AG09309 (cell line): ENCODE measurements around the gene GPRC5A.
A peak's percentile ranks its signal among the peaks of the same experiment; 100 is the strongest.

ENCODE experiments used
- DNase-seq: peaks from one replicate; pipeline ENCODE4 v3.0.0-alpha.2; 2010; ENCODE audit warnings: low read depth
- H3K4me3 ChIP-seq: 2 replicates; pipeline ENCODE4 v1.5.1; 2011; ENCODE audit warnings: mild to moderate bottlenecking, low read depth, low read length, moderate library complexity; ENCODE audit not compliant: control insufficient read depth
- CTCF ChIP-seq: IDR thresholded peaks from 2 replicates; pipeline ENCODE4 v1.5.1; 2011; ENCODE audit warnings: mild to moderate bottlenecking, low read depth, low read length, inconsistent platforms; ENCODE audit not compliant: insufficient read depth, control insufficient read depth; ENCODE audit errors: missing control alignments

GPRC5A gene

GRCh38 chr12:12901158-12901791, 9.9 kb downstream of the GPRC5A start:
- no peak for TF ChIP-seq CTCF
- peak overlapping the region; percentile 26 for H3K4me3 ChIP-seq
- DNase-seq: peak; percentile 97

DNA sequence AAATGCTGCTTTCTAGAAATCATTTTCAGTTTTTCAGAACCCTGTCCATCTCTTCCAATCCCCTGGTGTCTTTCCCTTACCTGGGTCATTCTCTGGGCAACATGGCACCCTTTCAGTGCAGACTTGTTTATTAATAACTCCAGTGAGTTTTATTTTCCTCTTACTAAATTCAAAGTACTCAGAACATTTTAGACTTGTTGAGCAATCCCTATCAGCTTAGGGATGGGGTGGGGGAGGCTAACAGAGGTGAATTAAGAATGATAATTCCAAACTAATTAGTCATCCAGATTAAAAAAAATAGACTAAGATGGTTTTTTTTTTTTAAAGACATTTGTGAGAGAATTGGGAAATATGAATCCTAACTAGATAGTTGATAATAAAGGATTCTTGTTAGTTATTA, 10.7 kb downstream of the GPRC5A start:
- no peak overlapping the region for H3K4me3 ChIP-seq
- TF ChIP-seq CTCF: no peak
- no peak for DNase-seq

DNA sequence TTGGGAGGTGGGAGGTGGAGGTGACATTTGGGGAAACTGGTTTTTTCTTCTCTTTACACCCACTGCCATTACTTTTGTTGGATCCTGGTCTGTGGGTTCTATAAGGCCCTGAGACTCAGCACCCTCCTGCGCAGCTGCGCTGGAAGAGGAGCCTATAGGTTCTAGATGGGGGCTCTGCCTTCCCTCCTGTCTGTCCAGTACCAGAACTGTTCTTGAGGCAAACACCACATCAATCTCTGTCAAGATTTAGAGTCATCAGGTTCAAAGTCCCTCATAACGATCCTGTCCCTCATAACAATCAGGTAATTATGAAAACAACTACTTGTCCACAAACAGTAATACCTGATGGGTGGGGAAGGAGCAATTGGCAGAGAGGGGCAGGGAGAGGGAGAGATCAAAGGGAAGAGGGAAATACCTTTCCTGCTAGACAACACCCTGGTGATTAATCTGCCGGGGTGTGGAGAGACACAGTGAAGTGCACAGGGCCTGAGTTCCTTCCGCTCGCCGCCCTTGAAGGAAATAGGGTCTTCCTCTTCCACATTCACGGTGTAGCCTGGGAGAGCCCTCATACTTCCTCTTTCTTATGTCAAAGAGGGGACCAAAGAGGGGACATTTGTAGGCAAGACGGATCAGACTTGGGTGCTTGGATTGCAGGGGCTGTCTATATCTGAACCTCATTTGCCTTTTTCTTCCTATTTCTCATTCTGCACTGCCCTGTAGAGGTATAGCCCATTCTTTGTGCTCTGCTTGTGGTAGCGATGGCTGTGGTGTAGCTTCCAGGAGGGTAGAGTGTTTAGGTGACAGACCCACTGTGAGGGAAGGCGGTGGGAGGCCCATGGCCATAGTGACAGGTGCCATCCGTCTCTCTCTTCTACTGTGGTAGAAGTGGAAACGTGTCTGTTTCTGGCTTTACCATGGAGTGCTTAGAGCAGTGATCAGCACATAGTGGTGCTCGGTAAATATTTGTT, 12.6 kb downstream of the GPRC5A start:
- no peak for TF ChIP-seq CTCF
- DNase-seq: no peak
- no peak overlapping the region for H3K4me3 ChIP-seq

GRCh38 chr12:12907552-12907951, 16.2 kb downstream of the GPRC5A start:
- TF ChIP-seq CTCF: no peak
- DNase-seq: no peak
- H3K4me3 ChIP-seq: no peak overlapping the region

DNA sequence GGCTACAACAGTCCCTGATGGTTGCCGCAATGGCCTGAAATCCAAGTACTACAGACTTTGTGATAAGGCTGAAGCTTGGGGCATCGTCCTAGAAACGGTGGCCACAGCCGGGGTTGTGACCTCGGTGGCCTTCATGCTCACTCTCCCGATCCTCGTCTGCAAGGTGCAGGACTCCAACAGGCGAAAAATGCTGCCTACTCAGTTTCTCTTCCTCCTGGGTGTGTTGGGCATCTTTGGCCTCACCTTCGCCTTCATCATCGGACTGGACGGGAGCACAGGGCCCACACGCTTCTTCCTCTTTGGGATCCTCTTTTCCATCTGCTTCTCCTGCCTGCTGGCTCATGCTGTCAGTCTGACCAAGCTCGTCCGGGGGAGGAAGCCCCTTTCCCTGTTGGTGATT, 16.9 kb downstream of the GPRC5A start:
- no peak for TF ChIP-seq CTCF
- H3K4me3 ChIP-seq: no peak overlapping the region
- no peak for DNase-seq

- no peak overlapping the region for H3K4me3 ChIP-seq
- no peak for TF ChIP-seq CTCF
- DNase-seq: no peak
Observed at GRCh38 chr12:12908711-12909110, 17.3 kb downstream of the GPRC5A start.
